Measurements from ENCODE around the gene ZPLD1. TPM values are rescaled to one million over a fixed set of nuclear protein-coding genes. Genes with fewer than 3 reads are reported as not detected.

Gene ZPLD1
- total RNA-seq, 1 experiment from 2014 or later: not detected

GRCh38 chr3:102450976-102451375 is 16.2 kb downstream of the ZPLD1 start:
- Histone ChIP-seq H3K79me2 (ENCODE audit: insufficient read depth, low read length) (no peaks in the 10 kb centered on the region), H3K9ac (ENCODE audit: extremely low read depth, insufficient read length, low read length) (no peak overlapping the region), H3K23me2 (ENCODE audit: insufficient read length, low read depth, low read length, poor library complexity, severe bottlenecking) (no peaks in the 10 kb centered on the region), H3K27ac (ENCODE audit: insufficient read length, low read depth, low read length) (no peak overlapping the region), H3K27me3 (ENCODE audit: insufficient read depth, low read length) (no peaks in the 10 kb centered on the region), H3K23ac (ENCODE audit: insufficient read length, low read depth, low read length) (no peak overlapping the region), H4K8ac (replicated peaks; ENCODE audit: insufficient read length, low read depth, low read length) (no peak overlapping the region), H3T11ph (ENCODE audit: low read length) (no peak overlapping the region), H3K18ac (ENCODE audit: insufficient read length, low read depth, low read length) (no peak overlapping the region), H2BK5ac (ENCODE audit: insufficient read length, low read length) (no peak overlapping the region), H4K5ac (ENCODE audit: insufficient read length, low read depth, low read length) (no peak overlapping the region), H3K14ac (ENCODE audit: insufficient read depth, low read length) (no peak overlapping the region), H2AFZ (ENCODE audit: low read length) (no peak overlapping the region), H4K91ac (ENCODE audit: insufficient read length, low read depth, low read length) (no peak overlapping the region), H3K4ac (ENCODE audit: low read depth, low read length) (no peak overlapping the region), H3K4me1 (ENCODE audit: insufficient read depth, low read length) (no peaks in the 10 kb centered on the region), H2BK20ac (ENCODE audit: low read depth, low read length, poor library complexity, severe bottlenecking) (no peak overlapping the region), H2BK120ac (ENCODE audit: low read depth, low read length, poor library complexity, severe bottlenecking) (no peak overlapping the region), H3K79me1 (ENCODE audit: insufficient read depth, low read depth, low read length, poor library complexity, severe bottlenecking) (no peaks in the 10 kb centered on the region), H3K9me3 (ENCODE audit: control insufficient read depth, low read depth, low read length) (no peaks in the 10 kb centered on the region), H2BK12ac (ENCODE audit: insufficient read length, low read depth, low read length) (no peak overlapping the region), H4K20me1 (ENCODE audit: control insufficient read depth, insufficient read depth, insufficient read length) (no peaks in the 10 kb centered on the region), H2AK5ac (ENCODE audit: insufficient read length, low read length) (no peak overlapping the region), H2BK15ac (ENCODE audit: low read depth, low read length) (no peak overlapping the region), H3K56ac (ENCODE audit: insufficient read length, low read depth, low read length) (no peak overlapping the region), H3K4me2 (ENCODE audit: insufficient read depth, insufficient read length, low read length) (no peak overlapping the region)
- Mint-ChIP-seq H3K9me3 (no peaks in the 10 kb centered on the region), H3K36me3 (ENCODE audit: insufficient read depth in 1 of 3, low read depth in 3 of 3) (no peaks in the 10 kb centered on the region), H3K27me3 (ENCODE audit: low read depth) (no peaks in the 10 kb centered on the region; the same call in 1 of the 2 replicates), H3K27ac (no peak overlapping the region), H3K4me1 (no peaks in the 10 kb centered on the region), H3K4me3 (no peak overlapping the region)
- DNase-seq: no peak
- no peak for TF ChIP-seq CTCF (conservative IDR thresholded peaks at IDR 0.05)
- no CpG with 5 or more reads among the region's 3 CpGs for WGBS (ENCODE audit: extremely low coverage, insufficient read length, low lambda C conversion rate)

All from H9 (cell line).